Measurements from ENCODE around the gene DIS3L2.
"Not testable (repeated sequence)": the region's sequence is repeated elsewhere in the genome, so short reads cannot be mapped to it uniquely, and the experiment has no call there.

The DIS3L2 gene

DNA sequence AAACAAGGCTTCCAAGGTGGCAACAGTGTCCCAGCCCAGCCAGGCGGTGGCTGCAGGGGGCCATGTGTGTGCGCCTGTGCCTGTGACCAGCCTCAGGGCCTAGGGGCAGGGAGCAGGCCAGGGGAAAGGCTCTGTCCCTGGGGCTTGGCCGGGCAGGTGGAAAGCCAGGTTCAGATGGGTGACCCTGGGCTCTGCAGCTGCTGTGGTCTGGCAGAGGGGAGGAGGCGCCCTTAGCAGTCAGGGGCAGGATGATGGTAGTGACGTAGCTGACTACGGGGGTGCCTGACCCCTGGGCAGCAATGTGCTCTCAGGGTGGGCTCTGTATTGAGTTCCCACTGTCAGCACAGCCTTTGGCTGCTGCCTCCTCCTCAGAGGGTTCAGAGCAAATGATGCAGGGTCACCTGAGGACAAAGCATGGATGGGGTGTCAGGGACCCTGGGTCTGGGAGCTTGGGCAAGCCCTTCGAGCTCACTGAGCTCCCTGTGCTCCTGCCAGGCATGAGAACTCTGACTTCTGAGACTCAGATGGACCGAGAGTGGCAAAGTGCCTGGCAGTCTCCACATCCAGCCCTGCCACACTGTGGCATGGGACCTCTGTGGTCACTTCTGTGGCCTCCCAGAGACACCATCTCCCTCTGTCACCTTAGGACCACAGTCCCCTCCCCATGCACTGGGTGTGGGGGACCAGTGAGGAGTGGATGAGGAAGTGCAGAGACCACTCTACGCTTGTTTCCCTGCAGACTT lies 360.5 kb downstream of the DIS3L2 start:
- Histone ChIP-seq H3K4me1 (ENCODE audit: insufficient read depth, low read length) (no peaks in the 10 kb centered on the region; the same call in 1 of the 2 replicates), H3K36me3 (ENCODE audit: insufficient read depth, low read length) (no peaks in the 10 kb centered on the region), H3K9me3 (ENCODE audit: control insufficient read depth, insufficient read depth, low read length) (no peaks in the 10 kb centered on the region), H3K9ac (ENCODE audit: low read depth, low read length) (no peak overlapping the region)

DNA sequence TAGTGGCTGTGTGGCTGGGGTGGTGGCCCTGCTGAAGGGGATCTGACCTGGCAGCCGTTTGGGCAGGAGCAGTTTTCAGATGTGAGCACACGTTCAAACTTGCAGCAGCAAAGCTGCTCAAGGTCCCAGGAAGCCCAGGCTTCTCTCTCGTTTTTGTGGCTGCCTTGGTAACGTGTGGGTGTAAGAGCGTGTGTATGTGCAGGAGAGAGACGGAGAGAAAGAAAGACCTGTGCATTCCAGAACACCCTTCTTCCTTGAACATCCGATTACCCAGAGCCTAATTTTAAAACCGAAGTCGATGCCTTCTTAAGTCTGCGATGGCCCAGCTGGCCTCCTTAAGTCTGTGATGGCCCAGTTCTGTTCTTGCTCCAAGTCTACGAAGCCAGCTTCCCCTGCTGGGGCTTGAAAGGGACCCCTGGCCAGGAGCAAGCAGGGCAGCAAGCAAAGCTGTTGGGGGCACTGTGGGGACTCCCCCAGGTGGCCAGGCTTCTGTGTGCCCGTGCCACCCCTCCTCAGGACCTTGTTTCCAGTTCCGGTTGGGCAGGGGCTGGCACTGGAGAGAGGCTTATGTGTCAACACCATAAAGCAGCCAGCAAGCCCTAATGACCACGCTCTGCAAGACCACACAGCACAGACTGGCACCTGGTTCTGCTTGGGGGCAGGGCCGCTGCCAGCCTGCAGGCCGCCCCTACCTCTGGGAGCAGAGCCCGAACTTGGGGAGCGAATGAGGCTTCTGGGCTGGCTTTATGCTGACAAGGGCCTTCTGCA lies 361.2 kb downstream of the DIS3L2 start:
- Histone ChIP-seq H3K36me3 (ENCODE audit: insufficient read depth, low read length) (no peaks in the 10 kb centered on the region), H3K4me1 (ENCODE audit: insufficient read depth, low read length) (no peaks in the 10 kb centered on the region; the same call in 1 of the 2 replicates), H3K9me3 (ENCODE audit: control insufficient read depth, insufficient read depth, low read length) (no peaks in the 10 kb centered on the region), H3K9ac (ENCODE audit: low read depth, low read length) (no peak overlapping the region)

GRCh38 chr2:232323328-232323650 lies 361.8 kb downstream of the DIS3L2 start:
- no peaks in the 10 kb centered on the region for H3K9me3 ChIP-seq (ENCODE audit: control insufficient read depth, insufficient read depth, low read length)
- no peak overlapping the region for H3K9ac ChIP-seq (ENCODE audit: low read depth, low read length)
- no peaks in the 10 kb centered on the region for H3K36me3 ChIP-seq (ENCODE audit: insufficient read depth, low read length)
- H3K4me1 ChIP-seq (ENCODE audit: insufficient read depth, low read length) = no peaks in the 10 kb centered on the region; the same call in 1 of the 2 replicates

DNA sequence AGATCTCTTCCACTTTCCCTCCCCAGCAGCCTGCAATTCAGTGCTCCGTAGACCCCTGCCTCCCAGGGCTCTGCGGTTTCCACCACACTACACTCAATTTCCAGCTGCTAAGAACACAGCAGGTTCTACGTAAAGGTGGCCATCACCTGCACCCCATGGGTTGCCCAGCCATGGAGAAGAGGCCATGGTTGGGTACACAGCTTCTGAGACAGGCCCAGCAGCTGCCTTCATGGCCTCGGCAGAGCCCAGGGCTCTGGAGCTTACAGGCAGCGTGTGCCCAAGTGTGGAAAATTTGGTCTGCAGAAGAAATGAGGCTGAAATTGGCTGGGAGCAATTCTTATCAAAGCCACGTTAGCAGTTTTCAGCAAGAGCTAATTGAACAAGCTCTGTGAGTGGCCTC lies 362.5 kb downstream of the DIS3L2 start:
- not testable (repeated sequence) for H3K9me3 ChIP-seq (ENCODE audit: control insufficient read depth, insufficient read depth, low read length); H3K9ac ChIP-seq (ENCODE audit: low read depth, low read length); H3K36me3 ChIP-seq (ENCODE audit: insufficient read depth, low read length); H3K4me1 ChIP-seq (ENCODE audit: insufficient read depth, low read length)

- no peaks in the 10 kb centered on the region; the same call in 1 of the 2 replicates for H3K4me1 ChIP-seq (ENCODE audit: insufficient read depth, low read length)
- H3K9ac ChIP-seq (ENCODE audit: low read depth, low read length) = no peak overlapping the region
- no peaks in the 10 kb centered on the region for H3K9me3 ChIP-seq (ENCODE audit: control insufficient read depth, insufficient read depth, low read length)
- no peaks in the 10 kb centered on the region for H3K36me3 ChIP-seq (ENCODE audit: insufficient read depth, low read length)
Observed at GRCh38 chr2:232324778-232325177, 363.3 kb downstream of the DIS3L2 start.

DNA sequence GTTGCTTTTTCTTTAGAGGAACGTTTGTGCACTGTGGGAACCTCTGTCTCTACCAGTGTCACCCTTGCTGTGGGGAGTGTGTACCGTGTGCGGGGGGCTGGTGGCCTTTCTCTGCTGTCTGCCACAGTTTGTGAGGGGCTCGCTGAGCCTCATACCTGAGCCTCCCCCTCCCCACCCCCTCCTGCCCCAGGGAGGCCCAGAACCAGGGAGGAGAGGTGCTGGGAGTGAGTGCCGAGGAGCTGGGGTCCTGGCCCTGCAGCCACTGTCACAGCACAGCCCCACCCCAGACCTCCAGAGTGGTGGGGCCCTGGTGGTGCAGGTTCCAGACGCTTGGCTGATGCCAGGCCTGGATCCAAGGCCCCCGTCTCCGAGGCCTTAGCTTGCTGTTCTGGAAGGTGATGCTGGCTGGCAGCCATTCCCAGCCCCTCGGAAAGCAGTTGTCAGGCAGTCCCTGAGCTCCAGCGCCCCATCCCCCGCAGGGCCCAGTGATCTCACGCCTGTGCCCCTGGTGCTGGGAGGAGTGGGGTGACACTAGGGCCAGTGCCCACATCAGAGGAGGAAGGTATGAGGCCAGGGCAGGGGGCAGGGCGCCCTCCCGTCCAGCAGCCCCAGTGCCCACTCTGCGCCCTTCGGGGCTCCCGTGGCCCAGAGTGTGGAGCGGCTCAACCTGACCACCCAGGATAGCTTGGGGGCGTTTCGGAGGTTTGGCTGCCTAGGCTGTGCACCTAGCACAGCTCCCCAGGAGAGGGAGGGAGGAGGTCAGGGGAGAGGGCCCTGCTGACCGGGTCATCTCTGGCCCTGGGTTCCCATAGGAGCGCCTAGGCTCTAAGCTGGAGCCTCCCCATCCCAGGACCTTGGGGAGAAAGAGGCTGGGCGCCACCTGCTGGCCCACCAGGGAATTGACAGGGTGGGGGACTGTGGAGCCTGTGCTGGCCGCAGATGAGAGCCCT lies 364.1 kb downstream of the DIS3L2 start:
- Histone ChIP-seq H3K36me3 (ENCODE audit: insufficient read depth, low read length) (no peaks in the 10 kb centered on the region), H3K9me3 (ENCODE audit: control insufficient read depth, insufficient read depth, low read length) (no peaks in the 10 kb centered on the region), H3K9ac (ENCODE audit: low read depth, low read length) (no peak overlapping the region), H3K4me1 (ENCODE audit: insufficient read depth, low read length) (peaks cover 4% of the 10 kb centered on the region; the same call in 1 of the 2 replicates)

DNA sequence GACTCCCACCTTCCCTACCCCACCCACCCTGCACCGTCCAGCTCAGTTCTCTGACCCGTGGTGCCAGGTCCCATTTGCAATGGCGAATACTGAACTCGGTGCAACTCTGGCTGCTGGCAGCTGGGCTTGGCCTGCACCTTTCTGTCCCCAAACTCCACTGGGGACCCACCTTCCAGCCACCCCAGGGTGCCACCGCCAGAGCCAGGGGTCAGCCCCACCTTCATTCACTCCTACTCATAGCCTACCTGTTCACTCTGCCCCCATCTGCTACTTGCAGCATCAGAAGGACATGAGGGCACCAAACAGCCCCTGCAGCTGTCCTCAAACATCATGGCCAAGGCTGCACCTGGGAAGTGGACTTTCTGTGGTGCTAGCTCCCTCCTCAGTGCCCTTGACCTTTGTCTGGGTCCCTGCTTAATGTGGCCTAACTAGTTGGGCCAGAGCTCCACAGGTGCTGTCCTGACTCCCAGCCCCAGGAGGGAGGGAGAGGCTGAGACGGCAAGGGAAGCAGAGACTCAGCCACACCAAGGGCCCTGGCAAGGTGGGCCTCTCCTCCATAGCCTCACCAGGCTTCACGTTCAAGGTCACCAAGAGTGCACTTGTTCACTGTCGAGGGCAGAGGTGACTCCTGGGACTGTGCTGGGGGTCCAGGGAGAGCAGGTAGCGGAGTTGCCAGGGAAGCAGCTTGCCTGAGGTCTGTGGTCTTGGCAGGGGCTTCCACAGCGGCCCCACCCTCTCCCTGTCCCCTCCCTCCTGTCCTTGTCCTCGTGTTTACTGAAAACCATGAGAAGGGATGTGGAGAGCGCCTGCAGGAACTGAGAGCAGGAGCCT lies 365.0 kb downstream of the DIS3L2 start:
- H3K4me1 ChIP-seq (ENCODE audit: insufficient read depth, low read length); H3K9me3 ChIP-seq (ENCODE audit: control insufficient read depth, insufficient read depth, low read length); H3K36me3 ChIP-seq (ENCODE audit: insufficient read depth, low read length); H3K9ac ChIP-seq (ENCODE audit: low read depth, low read length): not testable (repeated sequence)

GRCh38 chr2:232327105-232328031 lies 365.9 kb downstream of the DIS3L2 start:
- H3K9me3 ChIP-seq (ENCODE audit: control insufficient read depth, insufficient read depth, low read length) = no peaks in the 10 kb centered on the region
- H3K36me3 ChIP-seq (ENCODE audit: insufficient read depth, low read length) = no peaks in the 10 kb centered on the region
- peaks cover 4% of the 10 kb centered on the region; the same call in 1 of the 2 replicates for H3K4me1 ChIP-seq (ENCODE audit: insufficient read depth, low read length)
- H3K9ac ChIP-seq (ENCODE audit: low read depth, low read length) = no peak overlapping the region

DNA sequence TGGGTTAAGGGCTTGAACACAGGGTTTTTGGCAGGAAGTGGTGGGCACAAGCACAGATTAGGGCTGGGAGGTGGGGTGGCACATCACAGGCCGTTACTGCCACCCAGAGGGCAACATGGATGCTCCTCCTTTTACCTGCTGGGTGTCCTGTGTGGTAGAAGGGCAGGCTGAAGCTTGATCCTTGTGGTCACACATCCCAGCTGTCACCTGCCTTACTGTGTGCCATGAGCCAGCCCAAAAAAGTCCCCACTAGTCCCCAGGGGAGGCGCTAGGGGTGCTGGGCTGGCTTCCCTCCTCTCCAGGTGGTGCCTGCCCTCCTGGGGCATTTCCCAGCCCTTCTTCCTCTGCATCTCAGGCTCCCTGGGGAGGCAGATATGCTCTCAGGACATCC lies 366.5 kb downstream of the DIS3L2 start:
- Histone ChIP-seq H3K36me3 (ENCODE audit: insufficient read depth, low read length) (no peaks in the 10 kb centered on the region), H3K9me3 (ENCODE audit: control insufficient read depth, insufficient read depth, low read length) (no peaks in the 10 kb centered on the region), H3K9ac (ENCODE audit: low read depth, low read length) (no peak overlapping the region), H3K4me1 (ENCODE audit: insufficient read depth, low read length) (peaks cover 4% of the 10 kb centered on the region; the same call in 1 of the 2 replicates)

DNA sequence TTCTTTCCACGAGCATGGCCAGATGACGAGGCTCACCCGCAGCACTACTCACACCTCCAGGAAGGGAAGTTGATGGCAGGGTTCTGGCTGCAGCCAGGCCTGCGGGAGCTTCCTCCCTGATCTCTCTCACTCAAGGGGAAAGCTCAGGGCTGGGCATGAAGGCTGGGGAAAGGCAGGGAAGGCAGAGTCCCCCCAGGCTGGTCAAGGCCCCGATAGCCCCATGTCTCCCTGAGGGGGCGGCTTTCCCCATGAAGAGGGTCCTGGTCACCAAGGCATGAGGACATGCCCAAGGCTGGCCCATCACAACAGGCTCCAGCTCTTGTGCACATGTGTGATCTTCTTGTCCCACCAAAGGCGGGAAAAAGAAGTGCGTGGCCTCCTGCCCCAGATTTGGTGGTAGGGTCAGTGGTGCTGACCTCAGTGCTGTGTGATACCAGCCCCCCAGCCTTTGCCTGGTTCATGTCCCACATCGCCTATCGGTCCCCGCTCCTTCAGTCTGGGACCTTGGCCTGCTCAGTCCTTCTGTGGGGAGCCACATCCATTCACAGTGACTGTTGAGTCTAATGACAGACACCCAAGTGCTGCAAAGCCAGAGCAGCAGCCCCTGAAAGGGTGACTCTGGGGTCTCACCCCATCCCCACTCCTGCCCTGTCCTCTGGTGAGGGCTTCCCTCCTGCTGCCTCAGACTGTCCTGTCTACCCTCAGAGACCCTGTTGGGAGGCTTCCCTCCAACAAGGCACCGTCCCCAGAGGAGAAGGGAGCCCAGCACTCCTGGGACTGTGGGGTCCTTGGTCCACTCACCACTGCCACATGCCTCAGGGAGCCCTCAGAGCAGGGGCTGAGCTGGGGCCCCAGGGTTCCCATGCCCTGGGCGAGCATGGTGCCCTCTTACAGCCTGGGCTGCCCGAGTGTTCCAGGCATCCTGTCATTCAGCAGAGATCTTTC lies 367.3 kb downstream of the DIS3L2 start:
- H3K9me3 ChIP-seq (ENCODE audit: control insufficient read depth, insufficient read depth, low read length) = no peaks in the 10 kb centered on the region

DNA sequence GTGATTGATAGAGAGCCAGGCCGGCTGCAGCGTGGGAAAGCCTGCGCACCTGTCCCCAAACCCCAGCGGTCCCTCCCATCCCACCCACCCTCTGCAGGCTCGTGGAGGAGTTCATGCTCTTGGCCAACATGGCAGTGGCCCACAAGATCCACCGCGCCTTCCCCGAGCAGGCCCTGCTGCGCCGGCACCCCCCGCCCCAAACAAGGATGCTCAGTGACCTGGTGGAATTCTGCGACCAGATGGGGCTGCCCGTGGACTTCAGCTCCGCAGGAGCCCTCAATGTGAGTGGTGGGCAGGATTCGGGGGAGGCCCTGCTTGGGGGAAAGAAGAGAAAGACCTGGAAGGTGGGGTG lies 368.2 kb downstream of the DIS3L2 start:
- Histone ChIP-seq H3K36me3 (ENCODE audit: insufficient read depth, low read length) (no peaks in the 10 kb centered on the region), H3K9ac (ENCODE audit: low read depth, low read length) (no peak overlapping the region), H3K4me1 (ENCODE audit: insufficient read depth, low read length) (peaks cover 4% of the 10 kb centered on the region; the same call in 1 of the 2 replicates), H3K9me3 (ENCODE audit: control insufficient read depth, insufficient read depth, low read length) (no peaks in the 10 kb centered on the region)

More for the DNA sequence above, 367.3 kb downstream of the DIS3L2 start:
- H3K9ac ChIP-seq (ENCODE audit: low read depth, low read length) = no peak overlapping the region
- H3K4me1 ChIP-seq (ENCODE audit: insufficient read depth, low read length) = peaks cover 4% of the 10 kb centered on the region; the same call in 1 of the 2 replicates
- no peaks in the 10 kb centered on the region for H3K36me3 ChIP-seq (ENCODE audit: insufficient read depth, low read length)

Data from ES-I3 (cell line).